Measurements from ENCODE around the gene MGST1.
"Not testable (repeated sequence)": the region's sequence is repeated elsewhere in the genome, so short reads cannot be mapped to it uniquely, and the experiment has no call there.

MGST1 gene

GRCh38 chr12:16369156-16369555, 21.7 kb downstream of the MGST1 start:
- Histone ChIP-seq H3K36me3 (replicated peaks; ENCODE audit: insufficient read depth, low read length) (no peaks in the 10 kb centered on the region), H3K79me2 (ENCODE audit: low read length) (no peaks in the 10 kb centered on the region), H3K4me2 (ENCODE audit: low read depth, low read length) (no peak overlapping the region), H3K27ac (ENCODE audit: low read length) (no peak overlapping the region), H3F3A (ENCODE audit: insufficient read depth, low read length) (no peaks in the 10 kb centered on the region), H3K27me3 (replicated peaks; ENCODE audit: insufficient read depth, low read length) (no peaks in the 10 kb centered on the region), H3K9ac (ENCODE audit: low read length) (no peak overlapping the region), H3K9me2 (replicated peaks; ENCODE audit: insufficient read depth, low read length) (no peaks in the 10 kb centered on the region), H4K20me1 (ENCODE audit: insufficient read depth, low read length) (no peaks in the 10 kb centered on the region), H3K9me3 (replicated peaks; ENCODE audit: insufficient read depth, low read length) (no peaks in the 10 kb centered on the region), H3K4me3 (ENCODE audit: low read length) (no peak overlapping the region), H3K4me1 (ENCODE audit: low read length) (no peaks in the 10 kb centered on the region), H2AFZ (ENCODE audit: low read length) (no peak overlapping the region)
- TF ChIP-seq EZH2phosphoT487 (IDR thresholded peaks at IDR 0.05; ENCODE audit: low read length) (no peak), EZH2 (optimal IDR thresholded peaks at IDR 0.05; ENCODE audit: low read depth, low read length) (no peak), CTCF (IDR thresholded peaks at IDR 0.05; ENCODE audit: low read length) (no peak)
- DNase-seq: no peak

GRCh38 chr12:16370096-16370495, 22.7 kb downstream of the MGST1 start:
- Histone ChIP-seq H3K4me1 (ENCODE audit: low read length) (no peaks in the 10 kb centered on the region), H3F3A (ENCODE audit: insufficient read depth, low read length) (no peaks in the 10 kb centered on the region), H3K79me2 (ENCODE audit: low read length) (no peaks in the 10 kb centered on the region), H3K36me3 (replicated peaks; ENCODE audit: insufficient read depth, low read length) (no peaks in the 10 kb centered on the region), H3K9me2 (replicated peaks; ENCODE audit: insufficient read depth, low read length) (no peaks in the 10 kb centered on the region), H3K9me3 (replicated peaks; ENCODE audit: insufficient read depth, low read length) (no peaks in the 10 kb centered on the region), H2AFZ (ENCODE audit: low read length) (no peak overlapping the region), H3K9ac (ENCODE audit: low read length) (no peak overlapping the region), H3K4me3 (ENCODE audit: low read length) (no peak overlapping the region), H3K4me2 (ENCODE audit: low read depth, low read length) (no peak overlapping the region), H3K27me3 (replicated peaks; ENCODE audit: insufficient read depth, low read length) (no peaks in the 10 kb centered on the region), H4K20me1 (ENCODE audit: insufficient read depth, low read length) (no peaks in the 10 kb centered on the region), H3K27ac (ENCODE audit: low read length) (no peak overlapping the region)
- DNase-seq: no peak
- TF ChIP-seq CTCF (IDR thresholded peaks at IDR 0.05; ENCODE audit: low read length): no peak
- no peak for TF ChIP-seq EZH2 (optimal IDR thresholded peaks at IDR 0.05; ENCODE audit: low read depth, low read length)
- TF ChIP-seq EZH2phosphoT487 (IDR thresholded peaks at IDR 0.05; ENCODE audit: low read length): no peak

- not testable (repeated sequence) for H3K79me2 ChIP-seq (ENCODE audit: low read length); H4K20me1 ChIP-seq (ENCODE audit: insufficient read depth, low read length); H3K9ac ChIP-seq (ENCODE audit: low read length); H3F3A ChIP-seq (ENCODE audit: insufficient read depth, low read length); H3K27me3 ChIP-seq (replicated peaks; ENCODE audit: insufficient read depth, low read length); H3K9me2 ChIP-seq (replicated peaks; ENCODE audit: insufficient read depth, low read length); H3K4me1 ChIP-seq (ENCODE audit: low read length); H3K36me3 ChIP-seq (replicated peaks; ENCODE audit: insufficient read depth, low read length); H3K4me2 ChIP-seq (ENCODE audit: low read depth, low read length); DNase-seq; H3K27ac ChIP-seq (ENCODE audit: low read length); H3K4me3 ChIP-seq (ENCODE audit: low read length); H2AFZ ChIP-seq (ENCODE audit: low read length); H3K9me3 ChIP-seq (replicated peaks; ENCODE audit: insufficient read depth, low read length)
Observed at GRCh38 chr12:16382652-16383312, 35.3 kb downstream of the MGST1 start.

- H3K27ac ChIP-seq (ENCODE audit: low read length): no peak overlapping the region
- H3F3A ChIP-seq (ENCODE audit: insufficient read depth, low read length): no peaks in the 10 kb centered on the region
- H3K27me3 ChIP-seq (replicated peaks; ENCODE audit: insufficient read depth, low read length): no peaks in the 10 kb centered on the region
- no peaks in the 10 kb centered on the region for H3K4me1 ChIP-seq (ENCODE audit: low read length)
- no peaks in the 10 kb centered on the region for H3K36me3 ChIP-seq (replicated peaks; ENCODE audit: insufficient read depth, low read length)
- TF ChIP-seq EZH2 (optimal IDR thresholded peaks at IDR 0.05; ENCODE audit: low read depth, low read length) (no peak), EZH2phosphoT487 (IDR thresholded peaks at IDR 0.05; ENCODE audit: low read length) (no peak), CTCF (IDR thresholded peaks at IDR 0.05; ENCODE audit: low read length) (no peak)
- DNase-seq: no peak
- H3K79me2 ChIP-seq (ENCODE audit: low read length): no peaks in the 10 kb centered on the region
- no peak overlapping the region for H3K9ac ChIP-seq (ENCODE audit: low read length)
- no peak overlapping the region for H2AFZ ChIP-seq (ENCODE audit: low read length)
- H3K4me3 ChIP-seq (ENCODE audit: low read length): no peak overlapping the region
- no peaks in the 10 kb centered on the region for H4K20me1 ChIP-seq (ENCODE audit: insufficient read depth, low read length)
- H3K4me2 ChIP-seq (ENCODE audit: low read depth, low read length): no peak overlapping the region
- H3K9me2 ChIP-seq (replicated peaks; ENCODE audit: insufficient read depth, low read length): no peaks in the 10 kb centered on the region
- H3K9me3 ChIP-seq (replicated peaks; ENCODE audit: insufficient read depth, low read length): no peaks in the 10 kb centered on the region
Observed at GRCh38 chr12:16384732-16385131, 37.3 kb downstream of the MGST1 start.
